CD4-positive, alpha-beta T cell treated with Interferon gamma for 1 hour (primary cell): Measurements from ENCODE around the gene CPNE5.

Experiments
- DNase-seq: peaks from one replicate; pipeline ENCODE4 v3.0.0-alpha.2; 2020

Gene CPNE5

GRCh38 chr6:36833182-36833789 lies 6.0 kb downstream of the CPNE5 start:
- DNase-seq: no peak

GRCh38 chr6:36832313-36832712 lies 6.9 kb downstream of the CPNE5 start:
- no peak for DNase-seq

DNA sequence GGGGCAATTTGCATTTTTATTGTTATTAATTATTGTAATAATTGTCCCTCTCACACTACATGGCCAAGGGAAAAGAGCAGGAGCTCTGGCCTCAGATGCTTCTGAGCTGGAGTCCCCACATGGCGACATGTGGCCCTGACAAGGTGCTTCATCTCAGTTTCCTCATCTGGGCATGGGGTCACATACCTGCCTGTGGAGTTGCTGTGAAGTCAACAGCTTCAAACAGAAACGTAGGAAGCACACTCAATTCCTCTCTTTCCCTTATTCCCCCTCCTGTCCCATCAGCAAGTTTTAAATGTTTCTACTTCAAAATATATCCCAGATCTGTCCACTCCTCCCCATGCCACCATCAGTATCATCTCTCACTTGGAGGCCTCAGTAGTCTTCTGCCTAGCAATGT lies 8.7 kb downstream of the CPNE5 start:
- no peak for DNase-seq

- DNase-seq: no peak
These were observed 9.2 kb downstream of the CPNE5 start for GRCh38 chr6:36829919-36830544.

DNA sequence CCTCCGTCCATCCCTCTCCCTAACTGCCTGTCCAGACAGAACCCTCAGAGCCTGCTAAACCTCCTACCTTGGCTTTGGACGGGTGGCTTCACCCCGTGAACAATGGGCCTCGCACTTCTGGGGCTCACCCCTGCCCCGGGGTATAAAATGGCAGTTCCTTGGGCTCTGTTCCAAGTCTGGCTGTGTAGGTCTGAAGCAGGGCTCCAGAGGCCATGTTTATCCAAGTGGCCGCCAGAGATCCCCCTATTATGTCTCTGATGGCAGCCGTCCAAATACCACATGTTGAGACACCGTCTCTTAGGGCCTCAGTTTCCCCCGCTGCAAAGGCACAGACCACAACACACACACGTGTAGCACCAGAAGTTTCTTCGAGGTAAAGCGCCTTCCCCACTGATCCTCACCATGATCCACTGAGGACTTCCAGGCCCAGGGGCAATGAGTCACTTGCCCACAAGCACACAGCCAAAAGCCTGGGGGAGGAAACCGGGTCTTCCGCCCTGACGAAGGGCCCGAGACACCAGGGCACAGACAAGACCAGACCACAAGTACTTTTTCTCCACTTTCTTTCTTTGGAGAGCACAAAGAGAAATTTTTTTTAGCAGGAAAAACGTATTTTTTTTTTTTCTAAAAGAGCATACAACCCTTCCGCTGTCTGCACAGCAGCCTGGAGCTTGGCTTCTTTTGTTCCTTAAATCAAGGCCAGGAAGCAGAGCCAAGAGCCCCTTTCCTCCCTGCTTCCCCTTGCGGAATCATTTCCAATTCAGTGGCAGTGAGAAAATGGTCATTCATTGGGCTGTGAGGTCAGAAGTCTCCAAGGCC lies 11.8 kb downstream of the CPNE5 start:
- peak; percentile 17 for DNase-seq

GRCh38 chr6:36826520-36827227 lies 12.6 kb downstream of the CPNE5 start:
- no peak for DNase-seq

DNA sequence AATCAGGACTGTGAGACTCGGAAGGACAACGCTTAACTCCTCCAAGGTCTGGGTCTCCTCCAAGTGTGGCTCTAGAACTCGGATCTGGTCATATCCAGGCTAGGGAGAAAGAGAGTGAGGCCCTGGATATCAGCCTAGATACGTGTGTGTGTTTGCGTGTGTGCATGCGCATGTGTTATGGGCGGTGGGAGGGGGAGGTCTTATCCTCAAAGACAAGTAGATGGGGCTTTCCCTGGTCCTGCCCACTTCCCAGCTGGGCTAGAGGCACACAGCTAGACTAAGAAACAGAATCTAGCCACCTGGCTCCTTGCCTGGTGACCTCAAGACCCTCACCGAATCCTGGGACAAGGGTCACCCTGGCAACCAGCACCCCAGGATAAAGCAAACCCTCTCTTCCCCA lies 13.2 kb downstream of the CPNE5 start:
- DNase-seq: no peak

DNA sequence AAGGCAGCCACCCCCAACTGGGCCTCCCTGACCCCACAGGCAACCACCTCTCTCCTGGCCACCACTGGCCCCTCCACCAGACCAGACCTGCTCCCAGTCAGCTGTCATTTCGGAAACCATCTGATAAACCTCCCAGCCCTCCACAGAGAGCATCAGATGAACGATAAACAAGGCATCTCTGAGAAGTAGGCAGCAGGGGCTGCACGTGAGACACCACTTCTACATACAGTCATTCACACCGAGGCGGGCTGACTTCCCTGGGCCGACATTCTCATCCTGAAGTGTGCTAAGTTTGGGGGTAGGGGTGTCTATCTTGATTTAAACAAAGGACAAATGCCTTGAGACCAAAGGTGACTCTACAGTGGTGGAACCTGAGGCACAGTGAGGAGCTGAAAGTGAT lies 13.8 kb downstream of the CPNE5 start:
- DNase-seq: no peak

- no peak for DNase-seq
These were observed 15.0 kb downstream of the CPNE5 start for GRCh38 chr6:36824253-36824652.

DNA sequence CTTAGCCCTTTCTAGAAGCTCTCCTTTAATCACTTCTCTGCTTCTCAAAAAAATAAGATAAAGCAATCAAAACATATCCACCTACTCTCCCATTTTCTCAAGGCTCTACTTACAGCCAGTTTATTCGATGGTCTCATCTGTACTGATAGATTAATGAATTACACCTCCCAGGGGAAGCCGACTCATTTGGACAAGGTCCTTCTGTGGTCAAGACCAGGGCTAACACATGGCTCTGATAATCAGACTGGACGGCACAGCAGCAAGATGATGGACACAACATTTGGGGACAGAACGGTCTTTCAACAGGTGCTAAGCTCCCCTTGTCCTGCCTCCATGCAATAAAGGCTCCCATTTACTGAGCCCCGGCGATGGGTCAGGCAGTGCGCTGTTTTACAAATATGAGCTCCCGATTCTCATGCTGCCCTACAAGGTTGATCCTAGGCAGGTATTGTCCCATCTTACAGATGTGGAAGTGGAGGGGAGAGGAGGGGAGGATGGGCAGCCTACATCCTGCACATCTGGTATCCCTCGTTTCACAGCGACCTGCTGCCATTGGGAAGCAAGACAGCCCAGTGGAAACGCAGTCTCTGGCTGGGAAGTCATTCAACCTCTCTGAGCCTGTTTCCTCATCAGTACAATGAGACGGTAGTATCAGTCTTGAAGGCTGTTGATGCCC lies 15.7 kb downstream of the CPNE5 start:
- no peak for DNase-seq

DNA sequence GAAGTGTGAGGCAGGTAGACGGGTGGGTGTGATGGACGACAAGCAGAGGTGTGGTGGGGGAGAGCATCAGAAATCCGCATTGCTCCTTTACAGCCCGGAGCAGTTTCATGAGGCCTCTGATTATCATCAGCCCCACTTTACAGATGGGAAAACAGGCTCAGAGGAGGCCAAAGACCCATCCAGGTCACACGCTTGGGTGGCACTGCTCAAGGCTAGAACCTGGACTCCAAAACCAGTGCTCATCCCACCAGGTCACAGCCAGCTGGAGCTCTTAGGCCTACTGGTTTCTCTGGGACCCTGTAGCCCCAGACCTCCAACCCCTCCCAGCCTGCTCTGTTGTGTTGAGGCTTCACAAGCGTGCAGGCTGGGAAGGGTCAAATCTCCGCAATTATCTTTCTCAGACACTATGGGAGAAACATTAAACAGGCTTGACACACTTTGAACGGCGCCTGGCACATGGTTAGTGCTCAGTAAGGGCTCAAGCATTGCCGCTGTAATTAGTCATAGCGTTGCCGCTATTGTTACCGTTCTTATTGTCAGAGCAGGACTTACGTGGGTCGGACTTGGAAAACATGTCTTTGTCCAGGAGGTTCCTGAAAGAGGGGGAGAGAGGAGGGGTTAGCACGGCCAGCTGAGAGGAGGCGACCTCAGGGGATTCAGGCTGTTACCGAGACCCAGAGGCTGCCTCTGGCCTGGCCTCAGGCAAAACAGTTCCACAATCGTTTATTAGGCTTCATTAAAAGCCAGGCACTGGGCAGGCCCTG lies 16.6 kb downstream of the CPNE5 start:
- DNase-seq: no peak

DNA sequence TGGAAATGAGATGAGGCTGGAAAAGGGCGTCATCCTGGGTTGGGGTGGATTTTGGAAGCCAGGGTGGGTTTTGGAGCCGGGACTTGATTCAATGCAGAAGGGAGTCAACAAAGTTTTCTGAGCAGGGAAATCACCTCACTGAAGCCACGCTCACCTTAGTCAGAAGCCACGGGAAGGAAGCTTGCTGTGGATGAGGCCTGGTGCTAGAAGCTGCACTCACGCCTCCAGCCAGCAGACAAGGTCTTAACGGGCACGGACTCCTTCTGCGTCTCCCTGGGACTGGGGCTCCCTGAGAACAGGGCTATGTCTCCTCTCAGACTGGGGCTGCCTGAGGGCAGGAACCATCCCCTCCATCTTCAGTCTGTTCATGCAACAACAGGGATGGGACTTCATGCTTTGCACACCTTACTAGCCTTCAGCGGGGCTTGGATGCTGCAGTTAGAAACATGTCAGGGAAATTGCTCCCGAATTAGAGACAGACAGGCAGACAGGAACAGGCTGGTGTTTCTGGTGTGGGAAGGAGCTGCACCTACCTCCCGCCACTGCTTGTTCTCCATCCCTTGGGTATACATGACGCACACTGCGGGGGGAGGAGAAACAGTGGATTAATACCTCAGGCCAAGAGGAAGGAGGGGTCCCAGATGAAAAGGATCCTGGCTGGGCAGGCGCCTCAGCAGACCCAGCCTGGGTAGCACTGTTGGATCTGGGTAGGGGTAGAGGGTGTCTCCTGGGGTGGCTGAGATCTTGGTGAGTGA lies 17.5 kb downstream of the CPNE5 start:
- no peak for DNase-seq

DNA sequence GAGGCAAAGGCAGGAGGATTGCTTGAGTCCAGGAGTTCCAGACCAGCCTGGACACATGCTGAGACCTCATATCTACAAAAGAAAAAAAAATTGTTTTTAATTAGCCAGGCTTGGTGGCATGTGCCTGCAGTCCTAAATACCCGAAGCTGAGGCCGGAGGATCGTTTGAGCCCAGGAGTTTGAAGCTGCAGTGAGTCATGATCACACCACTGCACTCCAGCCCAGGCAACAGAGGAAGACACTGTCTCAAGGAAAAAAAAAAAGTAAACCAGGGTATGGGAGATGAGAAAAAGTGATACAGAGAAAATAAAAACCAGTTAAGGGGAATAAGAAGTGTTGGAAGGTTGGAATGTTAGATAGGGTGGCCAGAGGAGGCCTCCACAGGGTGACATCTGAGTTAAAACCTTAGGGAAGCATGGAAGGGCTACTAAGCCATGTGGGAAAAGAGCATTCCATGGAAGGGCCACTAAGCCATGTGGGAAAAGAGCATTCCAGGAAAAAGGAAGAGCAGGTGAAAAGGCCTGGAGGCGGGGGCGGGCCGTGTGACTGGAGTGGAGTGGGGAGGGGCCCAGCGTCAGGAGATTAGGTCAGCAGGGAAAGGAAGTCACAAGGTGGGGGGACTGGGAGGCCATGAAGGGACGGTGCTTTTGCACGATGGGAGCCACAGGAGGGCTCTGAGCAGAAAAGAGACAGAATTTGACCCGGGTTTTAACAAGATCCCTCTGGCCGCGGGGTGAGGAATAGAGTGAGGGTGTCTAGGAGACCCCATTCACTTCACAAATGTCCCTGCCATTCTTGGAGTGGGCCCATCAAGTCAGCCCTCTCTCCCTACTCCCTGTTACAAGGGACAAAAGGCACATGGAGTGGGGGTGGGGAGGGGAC lies 18.3 kb downstream of the CPNE5 start:
- DNase-seq: no peak

DNA sequence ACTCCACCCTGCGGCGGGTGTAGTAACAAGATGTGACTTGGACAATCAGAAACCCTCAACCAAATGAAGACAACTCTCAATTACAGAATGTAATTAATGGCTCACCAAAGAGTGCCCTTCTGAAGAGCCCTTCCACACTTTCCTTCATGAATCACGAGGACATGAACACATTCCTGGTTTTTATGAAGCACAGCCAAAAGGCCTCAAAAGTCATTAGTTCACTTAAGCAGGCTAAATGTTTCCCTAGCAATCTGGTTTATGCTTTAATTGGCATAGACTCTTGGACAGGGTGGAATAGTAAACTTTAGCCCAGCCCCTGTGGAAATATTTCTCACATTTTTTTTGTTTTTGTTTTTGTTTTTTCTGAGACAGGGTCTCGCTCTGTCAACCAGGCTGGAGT lies 20.5 kb downstream of the CPNE5 start:
- no peak for DNase-seq

DNA sequence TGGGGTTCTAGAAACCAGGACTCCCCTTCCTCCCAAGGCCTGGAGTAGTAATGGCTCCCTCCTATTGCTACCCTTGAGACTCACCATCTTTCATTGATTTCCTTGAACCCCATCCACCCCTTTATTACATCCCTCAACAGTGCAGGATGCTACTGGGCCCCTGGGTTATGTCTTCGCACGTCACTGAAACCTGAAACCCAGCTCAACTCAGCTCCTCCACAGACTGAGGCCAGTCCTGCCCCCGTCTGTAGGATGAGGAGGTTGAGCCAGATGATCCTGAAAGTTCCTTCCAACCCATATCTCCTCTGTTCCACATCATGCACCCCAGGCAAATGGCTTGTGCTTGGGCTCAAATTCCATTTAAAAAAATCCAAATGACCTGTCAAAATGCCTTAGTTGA lies 21.4 kb downstream of the CPNE5 start:
- DNase-seq: no peak

DNA sequence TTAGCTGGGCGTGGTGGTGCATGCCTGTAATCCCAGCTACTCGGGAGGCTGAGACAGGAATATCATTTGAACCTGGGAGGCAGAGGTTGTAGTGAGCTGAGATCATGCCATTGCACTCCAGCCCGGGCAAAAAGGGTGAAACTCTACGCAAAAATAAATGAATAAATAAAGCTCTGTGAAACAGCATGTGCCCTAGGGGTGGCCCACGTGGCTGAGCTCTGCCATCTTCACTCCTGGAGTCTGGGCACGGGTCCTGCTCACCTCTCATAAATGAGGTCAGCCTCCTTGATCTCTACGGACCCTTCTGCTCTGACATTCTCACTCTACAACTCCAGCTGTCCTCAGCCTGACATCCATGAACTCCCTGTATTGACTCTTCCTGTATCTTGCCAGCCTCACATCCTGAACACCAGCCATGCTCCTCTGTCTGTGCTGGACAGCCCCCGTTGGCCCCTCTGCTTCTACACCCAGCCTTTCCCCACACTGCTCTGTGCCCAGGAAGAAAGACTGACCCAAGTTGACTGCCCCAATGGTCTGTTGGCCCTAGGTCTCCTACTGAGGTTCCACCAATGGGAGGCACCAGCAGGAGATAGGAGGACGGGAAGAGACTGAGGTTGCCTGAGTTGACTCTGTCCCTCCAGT lies 21.9 kb downstream of the CPNE5 start:
- no peak for DNase-seq

- no peak for DNase-seq
These were observed 23.1 kb downstream of the CPNE5 start for GRCh38 chr6:36815962-36816735.

DNA sequence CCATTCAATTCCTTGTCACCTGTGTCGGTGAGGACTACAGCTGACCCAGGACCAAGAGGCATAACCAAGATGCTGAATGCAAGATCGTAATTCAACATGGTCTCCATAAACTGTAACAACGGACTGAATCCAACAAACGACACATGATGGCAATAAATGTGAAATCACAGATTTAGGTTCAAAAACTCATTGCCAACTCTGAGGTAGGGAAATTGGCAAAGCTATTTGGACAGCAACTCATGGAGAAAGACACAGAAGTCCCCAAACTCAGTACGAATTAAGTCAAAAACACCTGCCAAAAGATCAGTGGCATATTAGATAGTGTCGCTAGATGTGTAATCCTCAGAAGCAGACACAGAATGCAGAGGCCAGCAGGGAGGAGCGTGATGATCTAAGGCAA lies 25.0 kb downstream of the CPNE5 start:
- no peak for DNase-seq

GRCh38 chr6:36813526-36813925 lies 25.7 kb downstream of the CPNE5 start:
- DNase-seq: no peak
